Neural cell (in vitro differentiated cells): ENCODE results near the gene TICRR. TPM values are rescaled to one million over a fixed set of nuclear protein-coding genes. Genes with fewer than 3 reads are reported as not detected.

ENCODE experiments used
- H2AFZ ChIP-seq: fragments of 200-600, 300-800 bp; sonication (generic), shearing (Covaris generic); 2 replicates; pipeline ENCODE4 v1.6.0; 2014; ENCODE audit warnings: low read depth, mild to moderate bottlenecking, antibody characterized with exemption, low read length, moderate library complexity
- H3F3A ChIP-seq: fragments of 200-600 bp; shearing (Covaris generic); 2 replicates; pipeline ENCODE4 v1.6.1; 2016; ENCODE audit warnings: mild to moderate bottlenecking, moderate library complexity, mixed read lengths, antibody characterized with exemption, low read length; ENCODE audit not compliant: insufficient read depth, poor library complexity, severe bottlenecking
- H3K27ac ChIP-seq: fragments of 200-600, 300-800 bp; sonication (generic), shearing (Covaris generic); 2 replicates; pipeline ENCODE4 v1.5.1; 2014; ENCODE audit warnings: mild to moderate bottlenecking, low read length, moderate library complexity
- H3K27me3 ChIP-seq: fragments of 300-800, 200-600 bp; sonication (generic), shearing (Covaris generic); 2 replicates; pipeline ENCODE4 v1.6.0; 2014; ENCODE audit warnings: mild to moderate bottlenecking, low read depth, low read length, moderate library complexity; ENCODE audit not compliant: insufficient read depth
- H3K36me3 ChIP-seq: fragments of 300-800, 200-600 bp; sonication (generic), shearing (Covaris generic); 2 replicates; pipeline ENCODE4 v1.5.1; 2014; ENCODE audit warnings: mild to moderate bottlenecking, antibody characterized with exemption, low read length, moderate library complexity; ENCODE audit not compliant: insufficient read depth
- H3K4me2 ChIP-seq: fragments of 300-800, 200-600 bp; sonication (generic), shearing (Covaris generic); 2 replicates; pipeline ENCODE4 v1.6.0; 2014; ENCODE audit warnings: mild to moderate bottlenecking, low read length
- H3K4me3 ChIP-seq: fragments of 300-800, 200-600 bp; sonication (generic), shearing (Covaris generic); 2 replicates; pipeline ENCODE4 v1.5.1; 2014; ENCODE audit warnings: mild to moderate bottlenecking, low read length, moderate library complexity
- H3K79me2 ChIP-seq: fragments of 200-600 bp; shearing (Covaris generic); replicated peaks from 2 replicates; pipeline ENCODE4 v1.6.0; 2014; ENCODE audit warnings: mild to moderate bottlenecking, low read length, moderate library complexity; ENCODE audit not compliant: insufficient read depth
- H3K9ac ChIP-seq: fragments of 300-800, 200-600 bp; sonication (generic), shearing (Covaris generic); 2 replicates; pipeline ENCODE4 v1.6.1; 2016; ENCODE audit warnings: mild to moderate bottlenecking, low read length, mixed read lengths
- H3K9me2 ChIP-seq: fragments of 200-600 bp; shearing (Covaris generic); 2 replicates; pipeline ENCODE4 v1.6.1; 2016; ENCODE audit warnings: mild to moderate bottlenecking, low read length, mixed read lengths; ENCODE audit not compliant: insufficient read depth
- H3K9me3 ChIP-seq: fragments of 200-600, 300-800 bp; sonication (generic), shearing (Covaris generic); 2 replicates; pipeline ENCODE4 v1.6.1; 2016; ENCODE audit warnings: mild to moderate bottlenecking, mixed run types, low read length, moderate library complexity, mixed read lengths
- H4K20me1 ChIP-seq: fragments of 200-600 bp; shearing (Covaris generic); 2 replicates; pipeline ENCODE4 v1.6.1; 2016; ENCODE audit warnings: mild to moderate bottlenecking, mixed run types; ENCODE audit not compliant: insufficient read depth
- EP300 ChIP-seq: fragments of 450-650 bp; conservative IDR thresholded peaks from 2 replicates; pipeline ENCODE4 v1.6.1; 2014; ENCODE audit warnings: antibody characterized with exemption, mild to moderate bottlenecking, moderate library complexity; ENCODE audit not compliant: poor library complexity, severe bottlenecking
- EZH2 ChIP-seq: fragments of 200-600, 300-800 bp; shearing (Covaris generic), sonication (generic); IDR thresholded peaks from 2 replicates; pipeline ENCODE4 v1.6.1; 2014; ENCODE audit warnings: antibody characterized with exemption, low read length, borderline replicate concordance, mild to moderate bottlenecking; ENCODE audit not compliant: insufficient read depth, poor library complexity, severe bottlenecking
- MXI1 ChIP-seq: fragments of 450-650 bp; conservative IDR thresholded peaks from 2 replicates; pipeline ENCODE4 v1.6.1; 2014; ENCODE audit warnings: antibody characterized with exemption, mild to moderate bottlenecking; ENCODE audit not compliant: poor library complexity, severe bottlenecking
- POLR2AphosphoS5 ChIP-seq: IDR thresholded peaks from 2 replicates; pipeline ENCODE4 v1.6.1; 2012
- RAD21 ChIP-seq: fragments of 450-650 bp; conservative IDR thresholded peaks from 2 replicates; pipeline ENCODE4 v1.6.1; 2014; ENCODE audit warnings: antibody characterized with exemption, mild to moderate bottlenecking, moderate library complexity
- SMC3 ChIP-seq: fragments of 450-650 bp; conservative IDR thresholded peaks from 2 replicates; pipeline ENCODE4 v1.6.1; 2014; ENCODE audit warnings: antibody characterized with exemption, mild to moderate bottlenecking, moderate library complexity; ENCODE audit not compliant: poor library complexity
- TAF1 ChIP-seq: IDR thresholded peaks from 2 replicates; pipeline ENCODE4 v1.6.1; 2012; ENCODE audit warnings: low read depth
- polyA plus RNA-seq: library from polyadenylated mRNA; depleted of rRNA; stranded (reverse); fragments of >200 nt; gene quantifications from 2 replicates; pipeline ENCODE4 v1.2.3, GENCODE V29; 2014
- TF ChIP-seq, protein P1 (sequence below): IDR thresholded peaks from 2 replicates; pipeline ENCODE4 v1.6.1; 2012; ENCODE audit warnings: borderline replicate concordance

The TICRR gene
- polyA plus RNA-seq, 1 donor from 2014 or later = 0.36 TPM

DNA sequence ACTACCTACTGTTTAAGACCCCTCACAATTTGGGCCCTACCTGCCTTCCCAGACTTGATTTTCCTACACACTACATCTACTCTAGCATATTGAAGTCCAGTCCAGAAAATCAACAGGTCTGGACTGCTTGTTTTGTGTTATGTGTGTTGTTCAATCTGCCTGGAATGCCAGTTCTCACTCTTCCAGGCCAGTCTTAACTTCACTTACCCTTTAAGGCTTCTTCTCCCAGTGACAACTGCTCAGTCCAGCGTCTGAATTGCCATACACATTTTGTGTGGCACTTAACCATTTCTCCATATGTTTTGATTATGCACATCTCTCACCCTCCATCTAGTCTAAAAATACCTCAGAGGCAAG lies 1.1 kb downstream of the TICRR start:
- Histone ChIP-seq H3K4me3 (peak overlapping the region; percentile 89), H3K27ac (no peak overlapping the region), H3K9ac (no peak overlapping the region), H3K9me3 (no peaks in the 10 kb centered on the region), H3K36me3 (no peaks in the 10 kb centered on the region), H3F3A (no peaks in the 10 kb centered on the region), H2AFZ (no peak overlapping the region), H3K4me2 (no peak overlapping the region), H3K9me2 (no peaks in the 10 kb centered on the region), H3K79me2 (peaks cover 27% of the 10 kb centered on the region), H3K27me3 (no peaks in the 10 kb centered on the region), H4K20me1 (no peaks in the 10 kb centered on the region)
- TF ChIP-seq TAF1 (no peak), POLR2AphosphoS5 (no peak), EZH2 (no peak), RAD21 (no peak), MXI1 (no peak), SMC3 (no peak), EP300 (no peak)
- TF ChIP-seq, protein P1, sequence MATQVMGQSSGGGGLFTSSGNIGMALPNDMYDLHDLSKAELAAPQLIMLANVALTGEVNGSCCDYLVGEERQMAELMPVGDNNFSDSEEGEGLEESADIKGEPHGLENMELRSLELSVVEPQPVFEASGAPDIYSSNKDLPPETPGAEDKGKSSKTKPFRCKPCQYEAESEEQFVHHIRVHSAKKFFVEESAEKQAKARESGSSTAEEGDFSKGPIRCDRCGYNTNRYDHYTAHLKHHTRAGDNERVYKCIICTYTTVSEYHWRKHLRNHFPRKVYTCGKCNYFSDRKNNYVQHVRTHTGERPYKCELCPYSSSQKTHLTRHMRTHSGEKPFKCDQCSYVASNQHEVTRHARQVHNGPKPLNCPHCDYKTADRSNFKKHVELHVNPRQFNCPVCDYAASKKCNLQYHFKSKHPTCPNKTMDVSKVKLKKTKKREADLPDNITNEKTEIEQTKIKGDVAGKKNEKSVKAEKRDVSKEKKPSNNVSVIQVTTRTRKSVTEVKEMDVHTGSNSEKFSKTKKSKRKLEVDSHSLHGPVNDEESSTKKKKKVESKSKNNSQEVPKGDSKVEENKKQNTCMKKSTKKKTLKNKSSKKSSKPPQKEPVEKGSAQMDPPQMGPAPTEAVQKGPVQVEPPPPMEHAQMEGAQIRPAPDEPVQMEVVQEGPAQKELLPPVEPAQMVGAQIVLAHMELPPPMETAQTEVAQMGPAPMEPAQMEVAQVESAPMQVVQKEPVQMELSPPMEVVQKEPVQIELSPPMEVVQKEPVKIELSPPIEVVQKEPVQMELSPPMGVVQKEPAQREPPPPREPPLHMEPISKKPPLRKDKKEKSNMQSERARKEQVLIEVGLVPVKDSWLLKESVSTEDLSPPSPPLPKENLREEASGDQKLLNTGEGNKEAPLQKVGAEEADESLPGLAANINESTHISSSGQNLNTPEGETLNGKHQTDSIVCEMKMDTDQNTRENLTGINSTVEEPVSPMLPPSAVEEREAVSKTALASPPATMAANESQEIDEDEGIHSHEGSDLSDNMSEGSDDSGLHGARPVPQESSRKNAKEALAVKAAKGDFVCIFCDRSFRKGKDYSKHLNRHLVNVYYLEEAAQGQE = no peak

DNA sequence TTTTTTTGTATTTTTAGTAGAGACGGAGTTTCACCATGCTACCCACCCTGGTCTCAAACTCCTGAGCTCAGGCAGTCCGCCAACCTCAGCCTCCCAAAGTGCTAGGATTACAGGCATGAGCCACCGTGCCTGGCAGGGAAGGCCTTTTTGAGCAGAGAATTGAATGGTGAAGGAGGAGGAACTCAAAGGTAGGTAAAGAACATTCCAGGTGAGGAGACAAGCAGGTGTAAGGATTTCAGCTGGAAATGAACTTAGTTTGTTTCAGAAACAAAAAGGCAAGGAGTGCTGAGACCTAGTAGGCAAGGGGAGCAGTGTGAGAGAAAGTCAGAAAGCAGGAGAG lies 2.5 kb downstream of the TICRR start:
- Histone ChIP-seq H3K9me3 (no peaks in the 10 kb centered on the region), H3K4me3 (no peak overlapping the region), H3K27me3 (no peaks in the 10 kb centered on the region), H3K9me2 (no peaks in the 10 kb centered on the region), H3K79me2 (peaks cover 27% of the 10 kb centered on the region), H4K20me1 (no peaks in the 10 kb centered on the region), H3K9ac (no peak overlapping the region), H3K27ac (no peak overlapping the region), H3F3A (no peaks in the 10 kb centered on the region), H3K36me3 (no peaks in the 10 kb centered on the region), H3K4me2 (no peak overlapping the region), H2AFZ (no peak overlapping the region)
- TF ChIP-seq EZH2 = no peak
- TF ChIP-seq TAF1 = no peak
- TF ChIP-seq MXI1 = no peak
- TF ChIP-seq, protein P1 = no peak
- no peak for TF ChIP-seq EP300
- no peak for TF ChIP-seq POLR2AphosphoS5
- TF ChIP-seq SMC3 = no peak
